GM18873 (cell line): ENCODE measurements around the gene STX2.

Experiments used
- ATAC-seq: cut with Tn5 transposase; IDR thresholded peaks from one replicate; pipeline ENCODE4 v1.9.1; 2021; ENCODE audit warnings: mild to moderate bottlenecking, moderate library complexity, moderate number of reproducible peaks; ENCODE audit not compliant: unreplicated experiment, low FRiP score

STX2 gene

DNA sequence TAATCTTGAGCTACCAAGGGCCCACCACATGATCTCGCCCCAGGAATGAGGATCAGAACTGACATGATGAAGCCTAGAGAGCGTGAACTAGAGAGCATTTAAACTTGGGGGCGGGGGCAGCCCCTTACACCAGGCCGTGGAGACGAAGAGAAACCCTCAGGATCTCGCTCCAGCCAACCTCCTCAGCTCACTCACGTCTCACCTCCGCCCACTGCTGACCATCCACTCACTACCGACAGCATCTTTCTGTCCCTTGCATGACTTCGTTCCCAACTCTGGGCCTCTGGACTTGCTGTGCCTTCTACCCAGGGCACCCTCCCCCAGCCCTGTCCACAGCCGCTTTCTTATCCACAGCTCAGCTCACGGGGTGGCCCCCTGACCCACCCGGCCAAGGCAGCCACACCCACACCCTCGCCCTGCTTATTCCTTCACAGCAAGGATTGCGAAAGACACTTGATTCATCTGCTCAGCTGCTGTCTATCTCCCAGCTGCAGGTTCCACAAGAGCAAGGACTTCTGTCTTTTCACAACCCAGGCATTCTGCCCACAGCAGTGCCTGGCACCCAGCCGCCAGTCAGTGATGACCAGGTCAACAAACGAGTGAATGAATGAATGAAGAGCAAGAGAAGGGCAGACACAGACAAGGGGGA is 6.4 kb downstream of the STX2 start:
- ATAC-seq, result no peak

DNA sequence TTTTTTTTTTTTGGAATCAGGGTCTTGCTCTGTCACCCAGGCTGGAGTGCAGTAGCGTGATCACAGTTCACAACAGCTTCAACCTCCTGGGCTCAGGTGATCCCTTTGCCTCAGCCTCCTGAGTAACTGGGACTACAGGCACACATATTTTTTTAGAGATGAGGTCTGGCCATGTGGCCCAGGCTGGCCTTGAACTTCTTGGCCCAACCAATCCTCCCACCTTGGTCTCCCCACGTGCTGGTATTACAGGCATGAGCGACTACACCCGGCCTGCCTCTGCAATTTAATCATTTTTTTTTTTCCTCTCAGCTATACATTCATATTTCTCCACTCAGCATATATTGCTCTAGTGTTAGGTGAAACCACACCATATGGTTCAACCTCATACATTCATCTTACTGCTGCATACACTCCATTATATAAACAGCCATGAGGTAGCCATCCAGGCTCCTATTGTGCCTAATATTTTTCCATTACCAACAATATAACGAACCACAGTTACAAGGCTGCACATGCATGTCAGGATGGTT is 7.1 kb downstream of the STX2 start:
- no peak for ATAC-seq

DNA sequence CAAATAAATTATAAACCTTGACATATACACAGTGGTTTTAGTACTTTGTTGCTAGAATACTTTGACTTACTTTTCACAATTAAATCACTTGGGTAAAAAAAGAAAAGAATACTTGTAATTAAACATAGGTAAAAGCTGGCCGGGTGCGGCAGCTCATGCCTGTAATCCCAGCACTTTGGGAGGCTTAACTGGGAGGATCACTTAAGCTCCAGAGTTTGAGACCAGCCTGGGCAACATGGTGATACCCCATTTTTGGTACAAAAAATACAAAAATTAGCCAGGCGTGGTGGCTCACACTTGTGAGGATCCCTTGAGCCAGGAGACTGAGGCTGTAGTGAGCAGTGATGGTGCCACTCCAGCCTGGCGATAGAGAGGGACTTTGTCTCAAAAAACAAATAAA is 7.8 kb downstream of the STX2 start:
- ATAC-seq, result no peak

DNA sequence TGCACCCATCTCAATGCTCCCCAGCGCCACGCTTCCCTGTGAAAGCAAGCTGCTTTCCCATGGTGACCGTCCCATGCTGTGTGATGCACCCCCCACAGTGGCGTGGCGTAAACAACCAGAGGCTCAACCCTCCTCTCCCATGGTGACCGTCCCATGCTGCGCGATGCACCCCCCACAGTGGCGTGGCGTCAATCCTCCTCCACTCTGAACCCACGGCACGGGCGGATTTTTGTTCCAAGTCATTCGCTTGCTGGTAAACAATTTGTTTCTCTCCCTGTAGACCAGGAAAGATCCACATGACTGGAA is 8.9 kb downstream of the STX2 start:
- no peak for ATAC-seq

DNA sequence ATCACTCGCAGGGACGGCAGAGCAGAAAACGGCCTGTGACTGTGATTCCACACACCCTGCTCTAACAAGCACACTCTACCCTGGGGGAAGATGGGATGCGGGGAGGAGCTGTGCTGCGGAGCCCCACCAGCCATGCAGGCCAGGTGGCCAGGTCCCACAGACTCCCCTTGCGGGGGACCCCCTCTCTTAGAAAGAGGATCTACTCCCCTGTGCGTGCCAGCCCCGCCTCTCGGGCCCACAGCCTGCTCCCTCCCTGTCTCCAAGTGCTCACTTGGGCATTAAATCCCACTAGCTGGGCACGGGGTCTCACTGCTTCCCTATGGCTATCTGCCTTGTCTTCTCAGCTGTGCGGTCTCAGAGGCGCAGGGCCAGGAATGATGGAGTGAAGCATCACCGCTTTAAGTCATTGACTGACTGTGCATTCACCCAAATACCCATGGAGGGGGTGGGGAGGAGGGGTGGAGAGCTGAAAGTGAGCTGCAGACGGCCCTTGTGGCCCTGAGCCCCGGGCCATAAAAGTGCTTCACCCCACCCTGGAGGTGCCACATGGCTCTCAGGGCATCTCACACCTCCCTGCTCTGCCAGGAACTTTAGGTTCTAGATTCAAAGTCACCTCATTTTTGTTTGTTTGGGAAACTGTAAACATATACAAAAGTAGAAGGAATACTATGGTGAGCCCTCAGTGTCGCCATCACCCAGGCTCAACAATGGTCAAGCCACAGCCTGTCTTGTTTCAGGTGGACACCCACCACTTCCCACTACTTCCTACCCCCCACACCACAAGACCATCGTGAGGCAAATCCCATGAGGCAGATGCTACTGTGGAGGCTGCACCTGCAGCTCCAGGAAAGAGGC is 9.4 kb downstream of the STX2 start:
- ATAC-seq, result no peak

DNA sequence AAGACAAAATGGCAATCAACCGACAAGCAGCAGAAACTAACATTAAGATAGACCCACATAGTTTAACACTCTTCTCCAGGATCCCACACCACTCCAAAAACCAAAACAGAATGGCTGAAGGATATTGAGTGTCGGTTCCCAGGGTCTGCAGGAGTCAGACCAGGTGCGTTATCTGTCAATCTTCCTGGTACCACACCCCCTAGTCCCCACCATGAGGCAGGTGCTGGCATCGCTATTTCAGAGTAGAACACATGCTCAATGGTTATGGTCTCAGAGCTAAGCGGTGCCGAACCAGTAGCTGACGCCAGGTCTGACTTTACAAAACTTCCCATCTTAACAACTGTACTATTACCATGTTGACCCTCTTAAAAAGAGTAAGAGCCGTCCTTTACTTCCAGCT is 10.2 kb downstream of the STX2 start:
- ATAC-seq, result no peak

DNA sequence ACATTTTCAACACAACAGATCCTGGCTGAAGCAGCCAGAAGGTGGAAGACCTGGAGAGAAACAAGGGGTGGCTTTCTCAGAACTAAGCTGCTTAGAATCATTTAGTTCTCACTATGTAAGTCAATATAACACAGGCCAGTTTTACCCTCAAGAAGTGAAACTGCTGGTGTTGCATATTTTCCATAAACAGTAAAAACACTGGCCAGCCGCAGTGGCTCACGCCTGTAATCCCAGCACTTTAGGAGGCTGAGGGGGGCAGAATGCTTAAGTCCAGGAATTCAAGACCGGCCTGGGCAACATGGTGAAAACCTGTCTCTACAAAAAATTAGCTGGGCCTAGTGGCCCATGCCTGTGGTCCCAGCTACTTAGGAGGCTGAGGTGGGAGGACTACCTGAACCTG is 11.6 kb downstream of the STX2 start:
- ATAC-seq, result no peak

DNA sequence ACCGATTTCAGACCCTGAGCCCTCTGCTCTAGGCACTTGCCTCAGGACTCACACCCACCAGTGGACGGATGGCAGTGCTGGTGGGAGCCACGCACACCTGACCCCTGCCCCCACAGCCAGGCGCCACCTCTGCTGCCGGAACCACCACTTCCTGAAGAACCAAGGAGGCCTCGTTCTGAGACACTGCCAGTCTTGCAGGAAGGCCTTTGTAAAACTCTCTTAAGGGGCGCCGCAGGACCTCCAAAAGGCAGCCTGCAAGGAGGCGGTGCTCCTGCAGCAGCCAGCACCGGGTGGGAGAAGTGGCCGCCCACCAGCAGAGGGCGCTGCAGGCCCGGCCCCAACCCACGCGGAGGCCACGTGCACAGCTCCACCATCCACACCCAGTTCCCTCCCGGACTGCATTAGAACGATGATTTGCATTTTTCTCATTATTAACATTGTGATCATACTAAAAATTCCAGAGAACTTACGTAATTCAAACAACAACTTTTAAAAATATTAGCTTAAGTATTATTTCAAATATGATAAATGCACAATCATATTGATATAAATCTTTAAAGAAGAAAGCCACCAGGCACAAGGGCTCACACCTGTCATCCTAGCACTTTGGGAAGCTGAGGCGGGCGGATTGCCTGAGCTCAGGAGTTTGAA is 12.8 kb downstream of the STX2 start:
- ATAC-seq, result no peak

DNA sequence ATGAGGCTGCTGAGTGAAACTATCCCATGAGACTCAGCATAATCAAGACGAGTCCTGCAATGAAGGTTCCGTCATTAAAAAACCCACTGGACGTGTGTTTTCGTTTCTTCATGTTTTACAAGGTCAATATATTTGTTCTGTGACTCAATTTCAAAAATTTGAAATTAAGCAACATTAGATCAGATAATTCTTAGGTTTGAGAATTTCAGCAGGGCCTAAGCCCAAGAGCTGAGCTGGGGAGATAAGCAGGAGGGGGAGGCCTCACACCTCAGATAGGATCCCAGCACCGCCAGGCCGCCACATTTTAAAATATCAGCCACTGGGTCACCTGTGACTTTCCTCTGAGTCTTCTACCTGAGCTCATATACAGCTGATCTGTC is 13.3 kb downstream of the STX2 start:
- ATAC-seq, result no peak

DNA sequence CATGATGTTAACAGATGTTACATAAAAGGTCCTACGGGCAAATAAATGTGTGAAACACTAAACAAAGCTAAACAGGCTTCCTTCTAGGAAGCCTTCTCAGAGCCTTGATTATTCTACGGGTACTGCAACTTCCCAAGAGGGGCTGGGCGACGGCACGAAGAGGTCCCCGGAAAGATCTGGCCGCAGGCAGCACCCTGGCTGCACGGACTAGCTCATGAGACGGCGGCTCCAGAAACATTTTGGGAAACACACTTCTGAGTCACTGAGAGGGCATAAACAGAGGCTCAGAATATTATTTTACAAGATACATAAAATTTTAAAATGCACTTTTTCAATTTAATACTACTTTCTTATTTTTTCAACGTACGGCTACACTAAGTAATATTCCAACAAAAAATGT is 19.4 kb downstream of the STX2 start:
- no peak for ATAC-seq

DNA sequence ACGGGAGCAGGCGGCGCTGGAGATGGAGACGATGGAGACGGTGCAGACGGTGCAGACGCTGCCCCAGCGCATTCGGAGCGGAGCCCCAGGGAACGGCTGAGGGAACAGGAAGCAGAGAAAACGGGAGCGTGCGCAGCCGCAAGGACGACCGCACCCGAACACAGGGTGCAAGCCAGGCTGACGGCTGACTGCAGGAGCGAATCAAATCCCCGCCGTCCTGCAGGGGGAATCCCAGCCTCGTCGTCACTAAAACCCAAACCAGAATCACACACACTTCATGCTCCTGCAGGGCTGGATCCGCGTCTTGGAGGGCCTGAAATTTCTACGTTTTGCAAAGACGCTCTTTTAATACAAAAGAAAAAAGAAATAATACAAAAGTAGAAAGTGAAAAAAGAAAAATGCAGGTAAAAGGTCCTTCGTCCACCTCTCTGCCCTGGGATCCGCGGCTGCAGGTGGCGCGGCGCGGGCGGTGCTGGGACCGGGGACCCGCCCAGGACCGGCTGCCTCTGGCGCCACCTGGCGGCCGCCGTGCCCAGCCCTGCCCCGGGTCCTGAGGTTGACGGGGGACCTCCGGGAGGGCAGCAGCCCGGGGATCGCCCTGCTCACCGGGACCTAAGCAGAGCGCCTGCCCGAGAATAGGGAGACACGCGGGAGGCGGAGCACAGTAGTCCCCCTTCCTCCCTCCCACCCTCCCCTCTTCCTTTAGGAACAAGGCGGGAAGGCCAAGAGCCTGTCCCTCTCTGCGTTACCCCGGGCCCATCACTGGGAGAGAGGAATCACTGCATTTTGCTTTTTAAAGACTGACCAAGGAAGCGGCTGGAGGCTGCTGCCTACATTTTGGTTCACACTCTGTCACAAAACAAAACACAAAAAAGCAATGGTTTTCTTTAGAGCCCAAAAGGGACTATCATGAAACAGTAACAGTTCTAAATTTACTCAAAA is 20.1 kb downstream of the STX2 start:
- ATAC-seq, result peak; percentile 56

DNA sequence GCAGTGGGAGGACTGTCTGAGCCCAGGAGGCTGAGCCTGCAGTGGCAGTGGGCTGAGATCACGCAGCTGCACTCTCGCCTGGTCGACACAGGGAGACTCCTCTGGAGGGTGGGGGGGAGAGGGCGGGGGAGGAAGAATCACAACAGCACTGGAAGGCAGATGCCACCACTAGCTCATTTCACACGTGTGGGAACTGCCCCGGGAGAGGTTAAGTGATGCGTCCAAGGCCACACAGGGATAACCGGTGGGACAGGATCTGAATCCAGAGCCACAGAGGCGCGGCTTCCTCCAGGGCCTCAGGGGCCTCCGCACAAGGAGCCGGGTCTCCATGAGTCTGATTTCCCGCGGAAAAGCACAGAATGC is 20.8 kb downstream of the STX2 start:
- ATAC-seq, result no peak

DNA sequence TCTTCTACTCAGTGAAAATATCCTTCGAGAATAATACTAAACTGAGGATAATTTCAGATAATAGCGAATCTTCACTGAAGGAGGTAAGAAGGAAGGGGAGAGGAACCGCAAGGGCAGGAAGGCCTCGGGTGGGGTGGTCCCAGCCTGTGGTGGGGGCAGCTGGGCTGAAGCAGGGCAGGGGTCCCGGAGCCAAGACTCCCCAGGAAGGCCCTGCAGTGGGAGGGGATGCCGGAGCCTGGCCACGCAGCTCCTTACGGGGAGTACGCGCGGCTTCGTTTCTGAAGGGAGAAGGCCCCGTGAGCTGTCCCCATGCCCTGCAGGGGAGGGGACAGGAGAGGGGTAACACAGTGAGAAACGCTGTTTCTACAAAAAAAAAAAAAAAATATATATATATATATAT is 21.2 kb downstream of the STX2 start:
- ATAC-seq, result no peak

DNA sequence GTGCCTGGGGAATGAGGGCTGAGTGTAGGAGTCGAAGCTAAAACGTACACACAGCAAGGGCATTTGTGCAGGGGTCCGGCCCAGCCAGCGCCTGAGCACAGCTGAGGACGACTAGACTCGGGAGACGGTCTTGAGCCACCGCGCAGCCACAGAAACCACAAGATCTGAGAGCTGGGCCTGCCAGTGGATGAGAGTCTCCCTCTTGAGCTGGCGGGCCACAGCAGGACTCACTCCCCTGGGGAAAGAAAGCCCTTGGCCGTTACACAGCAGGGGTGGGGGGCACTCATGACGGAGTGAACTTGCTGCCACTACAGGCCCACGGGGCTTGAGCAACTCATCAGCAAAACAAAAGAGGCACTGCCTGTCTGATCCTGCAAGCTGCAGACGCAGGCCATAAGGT is 23.0 kb downstream of the STX2 start:
- no peak for ATAC-seq

DNA sequence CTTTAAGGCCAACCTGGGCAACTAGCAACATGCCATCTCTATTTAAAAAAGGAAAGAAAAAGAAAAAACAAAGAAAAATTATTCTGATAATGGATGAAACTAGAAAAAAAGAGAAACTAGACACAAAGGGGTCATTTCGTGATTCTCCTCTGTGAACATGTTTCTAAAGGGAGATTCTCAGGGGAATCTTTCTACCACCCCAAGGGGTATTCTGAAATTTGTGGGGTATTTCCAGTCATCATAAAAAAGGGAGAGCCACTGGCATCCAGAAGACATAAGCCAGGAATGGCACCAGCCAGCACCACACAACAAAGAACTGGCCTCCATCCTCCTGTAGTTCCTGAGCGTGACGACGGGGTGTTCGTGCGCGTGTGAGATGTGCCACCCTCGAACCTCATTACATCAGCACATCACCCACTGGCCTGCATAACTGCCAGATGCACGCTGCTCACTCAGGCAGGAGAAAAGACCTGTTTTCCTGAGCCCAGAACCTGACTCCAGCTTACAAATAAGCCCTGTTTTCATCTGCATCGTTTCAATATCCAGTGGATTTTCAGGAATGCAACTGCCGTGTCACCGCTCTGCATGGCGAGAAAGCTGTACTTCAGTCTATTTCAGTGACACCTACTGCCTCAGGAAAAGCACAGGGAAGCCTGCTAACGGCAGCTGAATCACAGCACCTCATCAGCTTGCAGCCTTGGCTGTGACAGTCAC is 23.9 kb downstream of the STX2 start:
- ATAC-seq, result no peak

DNA sequence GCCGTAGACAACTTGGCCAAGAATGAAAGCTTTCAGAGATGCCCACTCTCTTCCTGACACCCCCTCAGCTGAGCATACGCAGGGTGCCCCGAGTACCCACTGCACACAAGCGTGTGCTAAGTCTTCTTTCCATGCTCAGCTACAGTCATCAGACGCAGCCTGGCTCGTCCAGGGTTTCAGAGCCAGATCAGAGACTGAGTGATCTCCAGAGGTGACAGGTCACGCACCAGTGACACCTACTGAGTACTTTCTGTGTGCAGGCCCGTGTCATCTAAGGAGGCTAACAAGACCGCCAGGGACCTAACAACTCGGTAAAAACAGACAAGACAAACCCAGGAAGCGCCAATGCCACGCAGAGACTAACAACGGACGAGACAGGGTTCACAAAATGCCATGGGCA is 25.1 kb downstream of the STX2 start:
- peak; percentile 46 for ATAC-seq

DNA sequence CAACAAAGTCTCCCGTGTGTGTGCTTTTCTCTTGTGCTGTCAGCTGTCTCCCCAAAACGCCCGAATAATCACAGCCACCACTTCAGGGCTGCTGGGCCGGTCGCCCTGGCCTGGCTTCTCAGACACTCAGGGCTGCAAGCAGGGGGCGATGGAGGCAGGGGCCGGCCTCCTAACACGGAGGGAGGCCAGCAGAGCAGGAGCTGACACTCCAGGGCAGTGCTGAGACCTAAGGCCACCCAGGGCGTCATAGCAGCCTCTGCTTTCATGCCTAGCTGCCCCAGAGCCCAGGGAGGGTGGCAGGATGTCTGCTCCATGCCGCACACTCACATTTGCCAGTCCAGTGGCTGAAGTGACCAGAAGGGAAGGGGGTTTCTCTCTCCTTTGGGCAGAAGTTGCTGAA is 25.6 kb downstream of the STX2 start:
- no peak for ATAC-seq

DNA sequence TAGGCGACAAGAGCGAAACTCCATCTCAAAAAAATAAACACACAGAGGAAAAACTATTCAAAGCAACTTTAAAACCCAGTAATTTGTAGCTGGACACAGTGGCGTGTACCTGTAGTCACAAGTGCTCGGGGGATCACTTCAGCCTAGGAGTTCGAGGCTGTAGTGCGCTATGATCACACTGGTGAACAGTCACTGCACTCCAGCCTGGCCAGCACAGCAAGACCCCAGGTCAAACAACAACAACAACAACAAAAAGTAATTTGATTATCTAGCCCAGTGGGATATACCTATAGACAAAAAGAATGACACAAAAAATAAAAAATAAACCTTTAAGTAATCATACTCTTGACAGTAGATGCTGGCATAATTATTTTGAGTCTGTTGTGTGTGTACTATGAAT is 29.3 kb downstream of the STX2 start:
- no peak for ATAC-seq

DNA sequence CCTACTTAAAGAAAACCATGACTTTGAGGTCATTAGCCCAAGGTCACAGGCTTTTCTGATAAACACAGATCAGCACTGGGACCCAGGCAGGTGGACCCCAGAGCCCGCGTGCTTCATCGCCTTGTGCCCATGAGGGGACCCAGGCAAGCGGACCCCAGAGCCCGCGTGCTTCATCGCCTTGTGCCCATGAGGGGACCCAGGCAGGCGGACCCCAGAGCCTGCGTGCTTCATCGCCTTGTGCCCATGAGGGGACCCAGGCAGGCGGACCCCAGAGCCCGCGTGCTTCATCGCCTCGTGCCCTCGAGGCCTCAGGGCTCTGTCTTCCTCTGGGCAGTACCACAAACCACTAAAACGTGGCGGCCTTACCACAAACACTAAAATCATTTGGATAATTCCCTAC is 31.7 kb downstream of the STX2 start:
- ATAC-seq, result no peak

DNA sequence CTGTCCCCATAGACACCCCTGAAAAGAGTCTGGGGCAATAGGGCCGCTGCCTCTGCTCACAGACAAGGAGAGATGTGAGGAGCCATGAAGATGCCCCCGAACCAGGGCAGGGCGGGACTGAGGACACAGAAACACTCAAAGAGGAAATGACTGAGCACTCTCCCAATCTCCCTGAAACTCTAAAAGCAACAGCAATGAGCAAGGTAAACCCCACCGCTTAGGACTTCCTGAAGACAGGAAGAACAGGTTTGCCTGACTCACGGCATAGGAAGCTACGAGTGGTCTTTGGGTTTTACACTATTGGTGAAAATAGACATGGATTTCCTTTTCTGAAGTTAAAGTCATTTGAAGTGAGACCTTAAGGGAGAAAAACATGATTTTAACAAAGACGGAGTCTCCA is 32.5 kb downstream of the STX2 start:
- no peak for ATAC-seq
